ENCODE results near the gene RAD18. TPM values are rescaled to one million over a fixed set of nuclear protein-coding genes. Genes with fewer than 3 reads are reported as not detected.

RAD18 gene
- total and polyA plus RNA-seq, 2 donors (not counting 1 experiment from before 2014, with no cell fraction given), result 4.8 to 21.3 TPM

- no peak overlapping the region for H3K4me3 Mint-ChIP-seq
- H3K9me3 ChIP-seq (ENCODE audit: control extremely low read depth in 1 of 3, control insufficient read depth in 2 of 3, insufficient read depth in 1 of 3, low read length in 2 of 3), result no peaks in the 10 kb centered on the region
- ChIA-PET CTCF (no interaction called here), POLR2A (no interaction called here)
- H3K27me3 Mint-ChIP-seq, result no peaks in the 10 kb centered on the region
- intact Hi-C loops (cut with micrococcal nuclease), result no loop called here
- TF ChIP-seq EZH2 (IDR thresholded peaks at IDR 0.05; ENCODE audit: borderline replicate concordance, insufficient read depth, low read depth, low read length, poor library complexity, severe bottlenecking), result no peak
- TF ChIP-seq, protein P1, sequence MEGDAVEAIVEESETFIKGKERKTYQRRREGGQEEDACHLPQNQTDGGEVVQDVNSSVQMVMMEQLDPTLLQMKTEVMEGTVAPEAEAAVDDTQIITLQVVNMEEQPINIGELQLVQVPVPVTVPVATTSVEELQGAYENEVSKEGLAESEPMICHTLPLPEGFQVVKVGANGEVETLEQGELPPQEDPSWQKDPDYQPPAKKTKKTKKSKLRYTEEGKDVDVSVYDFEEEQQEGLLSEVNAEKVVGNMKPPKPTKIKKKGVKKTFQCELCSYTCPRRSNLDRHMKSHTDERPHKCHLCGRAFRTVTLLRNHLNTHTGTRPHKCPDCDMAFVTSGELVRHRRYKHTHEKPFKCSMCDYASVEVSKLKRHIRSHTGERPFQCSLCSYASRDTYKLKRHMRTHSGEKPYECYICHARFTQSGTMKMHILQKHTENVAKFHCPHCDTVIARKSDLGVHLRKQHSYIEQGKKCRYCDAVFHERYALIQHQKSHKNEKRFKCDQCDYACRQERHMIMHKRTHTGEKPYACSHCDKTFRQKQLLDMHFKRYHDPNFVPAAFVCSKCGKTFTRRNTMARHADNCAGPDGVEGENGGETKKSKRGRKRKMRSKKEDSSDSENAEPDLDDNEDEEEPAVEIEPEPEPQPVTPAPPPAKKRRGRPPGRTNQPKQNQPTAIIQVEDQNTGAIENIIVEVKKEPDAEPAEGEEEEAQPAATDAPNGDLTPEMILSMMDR (IDR thresholded peaks at IDR 0.05), result no peak
- no peak overlapping the region for H3K4me2 ChIP-seq (replicated peaks; ENCODE audit: low read depth, low read length, poor library complexity, severe bottlenecking)
- no peak overlapping the region for H2AFZ ChIP-seq (ENCODE audit: insufficient read depth, low read depth, low read length, poor library complexity, severe bottlenecking)
- H3K27ac ChIP-seq (ENCODE audit: low read length in 2 of 2), result no peak overlapping the region
- H3K36me3 ChIP-seq (replicated peaks in 1 of 2; ENCODE audit: control extremely low read depth in 1 of 2, control insufficient read depth in 1 of 2, extremely low read depth in 1 of 2, insufficient read depth in 2 of 2, low read length in 1 of 2), result no peaks in the 10 kb centered on the region
- no peak overlapping the region for H3K27ac Mint-ChIP-seq
- H3K27me3 ChIP-seq (replicated peaks in 1 of 4; ENCODE audit: control extremely low read depth in 1 of 4, control insufficient read depth in 3 of 4, insufficient read depth in 4 of 4, low read length in 3 of 4), result no peaks in the 10 kb centered on the region
- no peak overlapping the region for H3K9ac ChIP-seq (ENCODE audit: low read length)
- WGBS (ENCODE audit: insufficient coverage), result 100% methylated on average over 3 of the region's 3 CpGs
- H3K9me3 Mint-ChIP-seq (ENCODE audit: insufficient read depth), result no peaks in the 10 kb centered on the region
- DNase-seq (no peak), ATAC-seq (ENCODE audit: low read depth) (no peak)
- H3K4me3 ChIP-seq (ENCODE audit: control extremely low read depth in 1 of 5, extremely low read depth in 1 of 5, insufficient read depth in 1 of 5, low read depth in 2 of 5, low read length in 4 of 5), result no peak overlapping the region
- H3K4me1 ChIP-seq (ENCODE audit: control insufficient read depth in 2 of 2, insufficient read depth in 2 of 2, low read length in 2 of 2), result no peaks in the 10 kb centered on the region
- H4K20me1 ChIP-seq (ENCODE audit: control insufficient read depth, insufficient read depth, low read length, poor library complexity, severe bottlenecking), result no peaks in the 10 kb centered on the region
- no peaks in the 10 kb centered on the region for H3K4me1 Mint-ChIP-seq
- no peaks in the 10 kb centered on the region for H3K79me2 ChIP-seq (ENCODE audit: control insufficient read depth, insufficient read depth, low read length)
Observed at GRCh38 chr3:8871306-8871705, 92.0 kb downstream of the RAD18 start.

- no peaks in the 10 kb centered on the region for H3K79me2 ChIP-seq (ENCODE audit: control insufficient read depth, insufficient read depth, low read length)
- H3K36me3 ChIP-seq (replicated peaks in 1 of 2; ENCODE audit: control extremely low read depth in 1 of 2, control insufficient read depth in 1 of 2, extremely low read depth in 1 of 2, insufficient read depth in 2 of 2, low read length in 1 of 2), result no peaks in the 10 kb centered on the region
- H3K4me2 ChIP-seq (replicated peaks; ENCODE audit: low read depth, low read length, poor library complexity, severe bottlenecking), result no peak overlapping the region
- no peaks in the 10 kb centered on the region for H3K9me3 ChIP-seq (ENCODE audit: control extremely low read depth in 1 of 3, control insufficient read depth in 2 of 3, insufficient read depth in 1 of 3, low read length in 2 of 3)
- H3K9ac ChIP-seq (ENCODE audit: low read length), result no peak overlapping the region
- Mint-ChIP-seq H3K4me3 (no peak overlapping the region), H3K27me3 (no peaks in the 10 kb centered on the region), H3K9me3 (ENCODE audit: insufficient read depth) (no peaks in the 10 kb centered on the region), H3K4me1 (no peaks in the 10 kb centered on the region), H3K27ac (no peak overlapping the region)
- H2AFZ ChIP-seq (ENCODE audit: insufficient read depth, low read depth, low read length, poor library complexity, severe bottlenecking), result no peak overlapping the region
- ATAC-seq (ENCODE audit: low read depth), result no peak
- TF ChIP-seq, protein P1 (IDR thresholded peaks at IDR 0.05), result no peak
- TF ChIP-seq EZH2 (IDR thresholded peaks at IDR 0.05; ENCODE audit: borderline replicate concordance, insufficient read depth, low read depth, low read length, poor library complexity, severe bottlenecking), result no peak
- no peaks in the 10 kb centered on the region for H4K20me1 ChIP-seq (ENCODE audit: control insufficient read depth, insufficient read depth, low read length, poor library complexity, severe bottlenecking)
- no peaks in the 10 kb centered on the region for H3K4me1 ChIP-seq (ENCODE audit: control insufficient read depth in 2 of 2, insufficient read depth in 2 of 2, low read length in 2 of 2)
- POLR2A ChIA-PET, result no interaction called here
- WGBS (ENCODE audit: insufficient coverage), result 100% methylated on average over 5 of the region's 7 CpGs
- CTCF ChIA-PET, result no interaction called here
- H3K27me3 ChIP-seq (replicated peaks in 1 of 4; ENCODE audit: control extremely low read depth in 1 of 4, control insufficient read depth in 3 of 4, insufficient read depth in 4 of 4, low read length in 3 of 4), result no peaks in the 10 kb centered on the region
- no peak overlapping the region for H3K4me3 ChIP-seq (ENCODE audit: control extremely low read depth in 1 of 5, extremely low read depth in 1 of 5, insufficient read depth in 1 of 5, low read depth in 2 of 5, low read length in 4 of 5)
- no peak overlapping the region for H3K27ac ChIP-seq (ENCODE audit: low read length in 2 of 2)
- intact Hi-C loops (cut with micrococcal nuclease), result no loop called here
- DNase-seq, result no peak
Observed at GRCh38 chr3:8870134-8870533, 93.1 kb downstream of the RAD18 start.
